ENCODE results near the gene CD74.
"Not testable (repeated sequence)": the region's sequence is repeated elsewhere in the genome, so short reads cannot be mapped to it uniquely, and the experiment has no call there.

Gene CD74

DNA sequence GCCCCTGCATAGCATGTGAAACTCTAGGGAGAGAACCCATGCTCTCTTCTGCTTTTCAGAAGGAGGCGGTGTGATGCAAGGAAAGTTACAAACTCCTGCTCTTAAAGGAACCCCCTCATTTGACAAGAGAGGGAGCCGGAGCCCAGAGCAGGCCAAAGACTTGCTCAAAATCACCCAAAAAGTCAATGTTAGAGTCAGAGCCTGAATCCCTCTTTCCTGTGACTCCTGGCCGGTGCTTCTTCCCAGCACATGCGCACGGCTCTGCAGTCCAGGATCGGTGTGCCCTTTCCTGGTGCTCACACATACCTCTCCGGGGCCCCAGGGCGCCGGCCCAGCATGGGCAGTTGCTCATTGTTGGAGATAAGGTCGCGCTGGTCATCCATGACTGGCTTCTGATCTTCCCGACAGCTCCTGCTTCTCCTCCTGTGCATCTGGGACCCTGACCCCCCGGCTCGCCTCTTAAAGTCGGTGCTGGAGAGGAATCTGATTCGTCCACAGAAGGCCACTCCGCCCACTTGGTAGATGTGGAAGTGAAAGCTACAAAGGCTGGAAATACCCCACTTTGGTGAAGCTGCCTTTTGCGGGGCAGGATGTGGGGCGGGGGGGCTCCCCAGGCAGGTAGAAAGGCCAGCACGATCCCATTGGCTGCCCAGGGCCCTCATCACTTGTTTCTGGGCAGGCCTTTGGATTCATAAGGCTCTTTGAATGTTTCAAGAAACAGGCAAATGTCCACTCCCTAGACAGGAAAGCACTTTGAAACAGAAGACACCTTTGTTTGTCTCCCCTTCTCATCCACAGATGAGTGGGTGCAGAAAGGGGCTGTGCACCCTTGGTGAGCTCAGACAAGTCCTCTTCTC, at the start of gene CD74:
Gene CD74 (minus strand): TSS at position 592 of the 857 bp plus-strand sequence. CDS start 161 bp downstream, at position 431.
- no peak for DNase-seq (ENCODE audit: low spot score)

DNA sequence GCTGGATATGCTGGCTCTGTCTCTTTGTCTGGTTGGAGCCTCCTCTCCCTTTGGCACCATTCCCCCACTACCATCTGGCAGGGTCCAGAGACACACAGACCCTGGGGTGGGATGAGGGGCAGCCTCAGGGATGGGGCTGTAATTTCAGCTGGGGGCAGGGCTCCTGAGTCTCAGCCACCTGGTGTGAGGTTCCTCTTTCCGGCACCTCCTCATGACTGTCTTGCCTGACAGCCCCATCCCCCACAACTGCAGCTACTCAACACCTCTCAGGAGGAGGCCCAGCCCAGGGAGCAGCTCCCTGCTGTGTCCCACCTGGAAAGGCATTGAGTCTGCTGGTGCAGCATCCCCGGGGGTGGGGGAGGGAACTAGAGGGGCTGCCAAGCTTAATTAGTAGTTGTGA, 48.5 kb upstream of the CD74 start:
- DNase-seq (ENCODE audit: low spot score), result no peak

DNA sequence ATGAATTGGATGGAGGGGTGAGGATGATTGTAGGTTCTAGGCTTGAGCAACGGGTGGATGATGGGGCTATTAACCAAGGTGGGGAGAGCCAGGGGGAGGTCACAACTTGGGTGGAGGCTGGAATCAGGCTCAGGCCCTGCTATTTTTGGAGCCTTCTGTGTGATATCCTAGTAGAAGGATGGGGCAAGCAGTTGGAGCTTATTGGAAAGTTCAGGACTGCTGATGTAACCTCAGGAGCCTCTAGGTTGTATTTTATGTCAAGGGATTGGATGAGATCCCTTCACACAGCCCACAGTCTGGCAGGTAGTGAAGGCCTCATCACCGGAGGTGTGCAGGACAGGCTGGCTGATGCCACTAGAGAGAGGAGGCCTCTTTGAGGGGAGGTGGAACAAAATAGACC, 48.1 kb upstream of the CD74 start:
- no peak for DNase-seq (ENCODE audit: low spot score)

DNA sequence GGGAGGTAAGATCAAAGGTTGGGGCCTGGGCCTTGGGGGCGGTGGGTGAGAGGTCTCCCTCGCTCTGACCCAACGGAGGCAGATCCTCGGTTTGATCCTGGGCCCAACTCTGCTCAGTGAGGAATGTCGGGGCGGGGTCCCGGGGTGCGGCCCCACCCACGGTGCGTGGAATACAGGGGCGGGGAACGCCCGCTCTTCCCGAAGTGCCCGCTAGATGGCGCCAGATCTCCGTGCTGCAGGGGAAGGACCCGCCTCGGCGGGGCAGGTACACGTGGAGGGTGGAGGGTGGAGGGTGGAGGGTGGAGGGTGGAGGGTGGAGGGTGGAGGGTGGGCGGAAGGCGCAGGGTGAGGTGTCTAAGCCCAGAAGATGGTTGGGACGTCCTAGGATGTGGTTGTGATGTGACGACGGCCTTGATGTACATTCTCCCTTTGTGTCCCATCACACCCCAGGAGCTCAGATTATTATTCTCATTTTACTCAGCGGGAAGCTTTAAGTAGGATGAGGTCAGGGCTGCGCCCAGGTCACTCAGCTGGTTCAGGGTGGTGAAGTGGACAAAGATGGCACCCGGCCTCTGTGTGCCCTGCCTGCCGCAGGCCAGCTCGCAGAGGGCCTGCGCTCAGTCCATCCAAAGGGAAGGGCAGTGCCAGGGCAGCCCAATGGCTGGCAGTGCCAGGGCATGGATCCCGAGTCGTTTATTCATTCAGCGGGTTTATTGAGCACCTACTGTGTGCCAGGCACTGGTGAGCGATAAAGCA, 46.3 kb upstream of the CD74 start:
- DNase-seq (ENCODE audit: low spot score), result peak; percentile 64

DNA sequence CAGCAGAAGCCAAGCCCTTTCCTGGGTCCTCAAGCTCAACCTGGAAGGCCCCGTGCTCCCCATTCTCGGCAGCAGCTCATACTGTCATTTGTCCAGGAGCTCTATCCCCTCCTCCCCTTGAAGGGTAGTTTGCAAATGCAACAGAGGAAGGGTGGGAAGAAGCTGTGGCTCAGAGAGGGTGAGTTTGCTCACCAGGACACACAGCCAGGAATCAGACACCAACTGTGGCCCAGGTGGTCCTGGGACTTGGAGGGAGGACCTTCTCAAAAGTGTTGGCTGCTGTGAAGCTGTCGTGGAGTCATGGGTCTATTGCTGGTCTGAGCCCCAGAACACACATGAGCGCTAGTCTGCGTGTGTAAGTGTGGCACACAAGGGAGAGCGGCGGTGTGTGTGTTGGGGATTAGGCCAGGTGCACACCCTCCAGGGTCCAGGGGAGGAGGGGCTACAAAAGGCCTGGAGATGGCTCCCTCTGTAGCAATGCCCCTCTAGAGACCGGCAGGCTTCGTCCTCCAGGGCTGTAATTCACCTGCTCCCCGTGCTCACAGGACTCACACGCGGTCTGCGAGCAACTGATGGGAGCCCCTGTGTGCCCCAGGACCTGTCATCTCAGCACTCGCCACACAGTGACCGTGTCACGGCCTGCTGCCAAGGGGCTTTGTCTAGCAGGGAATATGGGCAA, 45.0 kb upstream of the CD74 start:
- DNase-seq (ENCODE audit: low spot score), result no peak

DNA sequence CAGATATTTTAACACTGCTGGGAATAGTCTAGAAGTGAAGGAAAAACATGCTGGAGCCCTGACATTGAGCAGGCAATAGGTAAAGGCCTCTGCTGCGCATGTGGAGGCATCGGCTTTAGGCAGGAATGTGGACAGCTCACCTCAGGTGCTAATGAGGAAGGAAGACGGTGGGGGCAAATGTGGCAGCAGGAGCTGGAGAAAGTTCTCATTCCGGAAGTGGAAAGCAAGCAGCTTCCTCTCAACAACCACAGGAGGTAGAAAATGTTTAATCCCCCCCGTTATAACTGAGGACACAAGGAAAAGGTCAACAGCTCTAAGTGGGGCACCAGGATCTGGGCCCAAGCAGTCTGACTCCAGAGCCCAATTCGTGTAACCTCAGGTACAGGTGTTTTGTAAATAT, 44.4 kb upstream of the CD74 start:
- DNase-seq (ENCODE audit: low spot score), result no peak

DNA sequence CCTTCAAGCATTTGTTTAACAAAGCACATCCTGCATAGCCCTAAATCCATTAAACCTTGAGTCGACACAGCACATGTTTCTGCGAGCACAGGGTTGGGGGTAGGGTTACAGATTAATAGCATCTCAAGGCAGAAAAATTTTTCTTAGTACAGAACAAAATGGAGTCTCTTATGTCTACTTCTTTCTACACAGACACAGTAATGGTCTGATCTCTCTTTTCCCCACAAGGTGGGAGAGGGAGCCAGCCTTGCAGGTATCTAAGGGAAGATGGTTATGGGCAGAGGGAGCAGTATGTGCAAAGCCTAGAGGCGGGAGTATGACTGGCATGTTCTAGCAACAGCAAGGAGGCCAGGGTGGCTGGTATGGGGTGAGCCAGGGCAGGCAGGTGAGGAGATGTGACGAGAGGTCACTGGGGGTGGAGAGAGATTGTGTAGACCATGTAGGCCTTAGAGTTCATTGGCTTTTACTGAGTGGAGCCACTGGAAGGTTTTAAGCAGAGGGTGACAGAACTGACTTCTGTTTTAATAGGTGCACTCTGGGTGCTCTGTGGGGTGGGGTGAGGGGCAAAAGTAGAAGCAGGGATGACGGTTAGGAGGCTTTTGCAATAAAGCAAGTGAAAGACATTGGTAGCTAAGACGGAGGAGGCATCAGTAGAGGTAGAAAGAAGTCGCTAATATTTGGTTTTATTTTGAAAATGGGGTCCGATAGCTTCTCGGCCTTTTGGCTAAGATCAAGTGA, 42.0 kb upstream of the CD74 start:
- no peak for DNase-seq (ENCODE audit: low spot score)

DNA sequence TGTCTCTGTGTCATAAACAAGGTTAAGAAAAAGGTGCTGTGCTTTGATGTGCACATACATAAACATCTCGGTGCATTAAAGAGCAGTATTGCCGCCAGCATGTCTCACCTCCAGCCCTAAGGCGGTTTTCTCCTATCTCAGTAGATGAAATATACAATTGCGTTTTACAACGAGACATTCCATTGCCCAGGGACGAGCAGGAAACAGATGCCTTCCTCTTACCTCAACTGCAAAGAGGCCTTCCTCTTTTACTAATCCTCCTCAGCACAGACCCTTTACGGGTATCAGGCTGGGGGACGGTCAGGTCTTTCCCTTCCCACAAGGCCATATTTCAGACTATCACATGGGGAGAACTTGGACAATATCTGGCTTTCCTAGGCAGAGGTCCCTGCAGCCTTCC, 41.3 kb upstream of the CD74 start:
- not testable (repeated sequence) for DNase-seq (ENCODE audit: low spot score)

DNA sequence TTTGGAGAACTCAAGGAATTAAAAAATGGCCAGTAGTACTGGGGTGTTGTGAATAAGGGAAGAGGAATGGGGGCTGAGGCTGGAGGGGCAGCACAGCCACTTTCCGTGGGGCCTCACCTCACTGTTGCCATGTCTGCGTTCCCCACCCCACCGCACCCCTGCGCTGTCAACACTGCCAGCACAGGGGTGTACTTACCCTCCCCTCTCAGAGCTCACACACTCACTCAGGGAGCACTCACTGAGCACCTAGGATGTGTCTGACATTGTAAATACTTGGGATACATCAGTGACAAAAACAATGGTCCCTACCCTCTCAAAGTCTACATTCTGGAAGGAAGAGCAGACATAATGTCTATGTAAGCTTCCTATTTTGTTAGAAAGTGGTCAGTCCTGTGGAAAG, 40.2 kb upstream of the CD74 start:
- no peak for DNase-seq (ENCODE audit: low spot score)

DNA sequence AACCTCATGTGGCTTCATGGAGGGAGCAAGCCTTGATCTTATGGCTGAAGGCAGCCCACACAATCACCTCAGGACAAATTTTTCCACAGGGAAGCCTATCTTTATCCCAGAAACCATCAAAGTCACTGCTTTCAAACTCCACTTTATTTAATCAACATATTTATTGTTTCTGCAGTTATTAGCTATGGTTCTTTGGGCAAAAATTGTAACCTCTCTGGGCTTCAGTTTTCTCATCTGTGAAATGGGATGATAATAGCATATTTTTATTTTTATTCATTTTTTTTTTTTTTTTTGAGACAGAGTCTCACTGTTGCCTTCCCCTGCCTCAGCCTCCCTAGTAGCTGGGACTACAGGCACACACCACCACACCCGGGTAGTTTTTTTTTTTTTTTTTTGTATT, 38.9 kb upstream of the CD74 start:
- DNase-seq (ENCODE audit: low spot score), result no peak

DNA sequence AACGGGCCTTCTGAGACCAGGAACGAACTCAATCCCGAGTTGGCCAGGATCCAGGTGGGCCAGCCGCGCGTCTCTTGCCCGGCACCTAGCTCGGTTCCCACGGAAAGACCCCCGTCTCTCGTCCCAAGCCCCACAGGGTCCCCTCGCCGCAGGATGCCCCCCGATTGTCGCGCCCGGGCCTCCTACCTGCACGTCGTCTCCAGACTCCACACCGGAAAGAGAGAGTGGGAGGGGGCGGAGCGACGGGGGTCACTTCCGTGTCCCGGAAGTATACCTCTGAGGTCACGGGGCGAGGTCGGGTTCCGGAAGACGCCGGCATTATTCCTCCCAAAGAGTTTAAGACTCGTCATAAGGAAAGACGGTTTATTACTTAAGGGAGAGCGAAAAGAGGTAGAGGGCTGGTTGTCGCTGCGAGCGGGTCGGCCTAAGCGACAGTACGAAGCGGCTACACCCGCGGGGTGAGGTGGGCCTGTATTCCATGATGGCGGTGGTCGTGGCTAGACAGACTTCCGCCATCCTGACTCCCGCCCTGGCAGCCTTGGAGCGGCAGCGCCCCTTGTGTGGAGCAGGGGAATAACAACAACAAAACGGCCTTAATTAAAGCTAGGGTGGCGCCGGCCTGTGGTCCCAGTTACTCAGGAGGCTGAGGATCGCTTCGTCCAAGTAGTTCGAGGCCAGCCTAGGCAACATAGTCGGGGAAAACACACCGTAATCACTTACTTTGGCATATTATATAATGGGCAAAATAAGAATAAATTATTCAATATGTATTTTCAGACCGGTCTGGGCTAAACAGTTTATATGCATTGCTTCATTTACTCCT, 37.0 kb upstream of the CD74 start, which contains the start of gene RPS14:
Gene RPS14 (minus strand): TSS at position 223 of the 823 bp plus-strand sequence. CDS start 2,006 bp downstream, outside the sequence.
- DNase-seq (ENCODE audit: low spot score), result peak; percentile 80

DNA sequence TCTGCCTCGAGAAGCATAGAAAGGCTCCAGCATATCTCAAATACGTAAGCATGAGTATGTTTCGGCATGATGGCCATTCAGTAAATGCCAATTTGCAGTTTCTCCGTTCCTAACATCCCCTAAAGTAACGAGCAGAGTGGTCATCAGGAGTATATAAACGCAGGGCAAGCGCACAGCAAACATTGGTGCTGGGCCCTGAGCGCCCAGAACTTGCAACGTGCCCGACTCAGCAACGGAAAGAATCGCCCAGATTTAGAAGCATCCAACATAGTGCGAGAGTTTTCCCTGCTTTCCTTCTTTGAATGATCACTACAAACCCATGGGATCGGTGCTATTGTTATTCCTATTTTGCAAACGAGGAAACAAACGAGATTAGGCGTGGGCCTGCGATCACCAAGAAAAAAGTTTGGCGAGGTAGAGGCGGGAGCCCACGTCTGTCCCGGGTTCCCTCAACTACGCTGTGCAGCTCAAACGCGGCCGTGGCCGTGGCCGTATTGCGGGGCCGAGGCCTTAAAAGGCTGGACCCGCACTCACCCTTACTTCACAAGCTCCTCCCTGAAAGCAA, 36.3 kb upstream of the CD74 start:
- DNase-seq (ENCODE audit: low spot score), result no peak

DNA sequence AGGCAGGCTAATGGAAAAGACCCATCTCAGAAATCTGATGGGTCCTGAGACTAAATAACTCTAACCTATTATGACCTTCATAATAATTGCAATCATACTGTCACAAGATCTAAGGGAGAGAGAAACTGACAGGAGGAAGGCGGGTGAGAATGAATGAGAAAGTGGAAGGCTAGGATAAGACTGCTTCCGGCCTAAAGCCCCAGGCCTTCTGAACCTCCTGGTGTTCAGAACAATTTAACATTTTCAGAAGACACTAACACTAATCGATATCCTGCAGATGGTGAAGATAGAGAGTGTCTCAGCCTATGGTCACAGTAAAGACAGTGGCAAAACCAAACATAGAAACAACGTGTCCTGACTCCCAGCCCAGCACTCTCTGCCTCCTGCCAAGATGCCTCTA, 35.6 kb upstream of the CD74 start:
- DNase-seq (ENCODE audit: low spot score), result no peak

DNA sequence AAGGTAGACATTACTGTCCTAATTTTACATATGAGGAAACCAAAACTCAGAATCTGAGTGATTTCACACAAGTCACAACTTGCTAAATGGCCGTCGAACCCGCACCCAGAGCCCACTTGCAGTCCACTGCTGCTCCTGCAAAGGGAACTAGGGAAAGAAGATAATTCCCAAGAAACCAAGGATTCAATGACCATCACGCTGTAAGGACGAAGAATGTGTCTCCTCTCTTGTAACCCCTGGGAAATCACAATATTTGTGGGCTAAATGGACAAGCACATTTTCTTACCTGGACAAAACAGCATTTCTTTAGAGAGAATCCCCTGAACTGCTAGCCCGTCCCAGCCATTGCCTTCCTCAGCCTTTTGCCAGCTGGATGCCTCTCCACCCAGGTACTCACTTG, 34.5 kb upstream of the CD74 start:
- no peak for DNase-seq (ENCODE audit: low spot score)

DNA sequence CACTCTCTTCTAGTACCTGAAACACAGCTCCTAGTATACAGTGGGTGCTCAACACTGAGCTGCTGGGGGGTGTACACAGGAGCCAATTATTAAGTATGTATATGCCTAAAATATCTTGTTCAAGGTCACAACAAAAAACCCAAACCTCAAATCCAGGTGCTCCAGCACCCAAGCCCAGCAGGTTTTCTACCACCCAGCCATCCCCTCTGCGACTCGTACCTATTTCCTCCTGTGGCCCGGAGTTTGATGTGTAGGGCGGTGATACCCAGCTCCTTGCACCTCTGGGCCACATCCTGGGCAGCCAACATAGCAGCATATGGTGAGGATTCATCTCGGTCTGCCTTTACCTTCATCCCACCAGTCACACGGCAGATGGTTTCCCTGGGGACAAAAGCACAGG, 33.9 kb upstream of the CD74 start:
- no peak for DNase-seq (ENCODE audit: low spot score)

DNA sequence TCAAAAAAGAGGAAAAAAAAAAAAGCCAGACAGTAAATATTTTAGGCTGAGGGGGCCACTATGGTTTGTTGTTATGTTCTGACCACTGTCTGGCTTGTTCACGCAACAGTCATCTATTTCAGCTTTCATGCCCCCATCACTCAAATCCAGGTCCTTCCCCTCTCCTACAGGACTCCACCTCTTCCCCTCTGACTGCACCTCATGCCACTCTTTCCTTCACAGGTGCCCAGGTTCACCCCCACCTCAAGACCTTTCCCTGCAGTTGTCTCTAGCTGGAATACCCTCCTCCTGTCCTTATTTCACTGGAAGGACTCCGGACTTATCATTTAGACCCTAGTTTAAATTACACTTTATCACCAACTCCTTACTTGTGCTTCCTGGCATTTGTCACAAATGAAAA, 33.4 kb upstream of the CD74 start:
- no peak for DNase-seq (ENCODE audit: low spot score)

DNA sequence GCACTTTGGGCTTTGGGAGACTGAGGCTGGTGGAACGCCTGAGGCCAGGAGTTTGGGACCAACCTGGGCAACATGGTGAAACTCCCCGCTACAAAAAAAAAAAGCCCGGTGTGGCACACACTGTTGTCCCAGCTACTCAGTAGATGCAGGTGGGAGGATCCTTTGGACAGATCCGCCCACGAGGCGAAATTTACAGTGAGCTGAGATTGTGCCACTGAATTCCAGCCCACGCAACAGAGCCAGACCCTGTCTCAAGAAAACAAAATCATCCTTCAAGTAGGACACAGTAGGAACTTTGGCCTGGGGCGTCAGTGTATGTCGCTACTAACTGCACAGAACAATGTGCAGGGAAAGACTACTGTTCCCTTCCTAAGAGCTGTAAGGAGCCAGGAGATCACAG, 32.1 kb upstream of the CD74 start:
- DNase-seq (ENCODE audit: low spot score), result no peak

DNA sequence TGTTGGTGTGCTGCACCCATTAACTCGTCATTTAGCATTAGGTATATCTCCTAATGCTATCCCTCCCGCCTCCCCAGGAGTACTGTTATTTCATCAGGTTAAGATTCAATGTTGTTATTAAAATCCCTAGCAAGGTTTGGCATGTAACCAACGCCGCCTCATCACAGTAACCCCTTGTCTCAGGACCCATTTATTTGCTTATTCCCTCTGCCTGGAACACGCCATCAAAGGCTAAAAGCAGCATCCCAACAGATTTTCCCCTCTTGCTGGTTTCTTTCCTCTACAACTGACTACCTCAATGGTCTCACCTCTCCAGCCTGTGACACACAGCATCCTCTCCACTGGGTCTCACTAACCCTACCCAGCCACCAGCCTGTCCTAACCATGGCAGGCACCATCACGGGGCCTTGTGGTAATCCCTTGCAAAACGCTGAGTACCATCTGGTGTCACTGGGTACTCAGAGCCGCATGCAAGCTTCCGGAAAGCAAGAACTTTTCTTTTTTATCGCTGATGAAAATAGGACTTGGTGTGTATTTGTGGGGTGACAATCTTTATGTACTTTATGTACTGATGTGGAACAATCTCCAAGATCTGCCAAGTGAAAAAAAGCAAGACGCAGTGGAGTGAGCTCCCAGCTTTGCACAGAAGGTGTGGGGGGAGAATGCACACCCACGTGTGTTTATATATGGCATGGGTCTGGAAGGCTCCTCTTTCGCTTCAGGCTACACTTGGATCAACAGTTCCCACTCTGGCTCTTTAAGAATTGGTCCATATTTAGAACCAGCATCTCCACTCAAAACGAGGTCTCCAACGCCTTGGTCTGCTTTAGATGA, 30.7 kb upstream of the CD74 start:
- no peak for DNase-seq (ENCODE audit: low spot score)

DNA sequence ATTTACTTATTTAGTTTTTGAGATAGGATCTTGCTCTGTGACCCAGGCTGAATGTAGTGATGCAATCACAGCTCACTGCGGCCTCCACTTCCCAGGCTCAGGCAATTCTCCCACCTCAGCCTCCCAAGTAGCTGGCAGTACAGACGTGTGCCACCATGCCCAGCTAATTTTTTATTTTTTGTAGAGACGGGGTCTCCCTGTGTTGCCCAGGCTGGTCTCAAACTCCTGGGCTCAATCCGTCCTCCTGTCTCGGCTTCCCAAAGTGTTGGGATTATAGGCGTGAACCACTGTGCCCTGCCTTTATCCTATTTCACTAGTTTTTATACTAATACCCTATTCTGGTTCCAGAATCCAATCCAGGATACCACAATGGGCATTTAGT, 30.0 kb upstream of the CD74 start:
- DNase-seq (ENCODE audit: low spot score), result no peak

All from HuH-7.5 (cell line).